GM19324 (cell line): ENCODE measurements around the gene CORO7.

Experiments used
- ATAC-seq: cut with Tn5 transposase; IDR thresholded peaks from one replicate; pipeline ENCODE4 v1.9.1; 2021; ENCODE audit warnings: mild to moderate bottlenecking, moderate library complexity; ENCODE audit not compliant: unreplicated experiment, low FRiP score

CORO7 gene

DNA sequence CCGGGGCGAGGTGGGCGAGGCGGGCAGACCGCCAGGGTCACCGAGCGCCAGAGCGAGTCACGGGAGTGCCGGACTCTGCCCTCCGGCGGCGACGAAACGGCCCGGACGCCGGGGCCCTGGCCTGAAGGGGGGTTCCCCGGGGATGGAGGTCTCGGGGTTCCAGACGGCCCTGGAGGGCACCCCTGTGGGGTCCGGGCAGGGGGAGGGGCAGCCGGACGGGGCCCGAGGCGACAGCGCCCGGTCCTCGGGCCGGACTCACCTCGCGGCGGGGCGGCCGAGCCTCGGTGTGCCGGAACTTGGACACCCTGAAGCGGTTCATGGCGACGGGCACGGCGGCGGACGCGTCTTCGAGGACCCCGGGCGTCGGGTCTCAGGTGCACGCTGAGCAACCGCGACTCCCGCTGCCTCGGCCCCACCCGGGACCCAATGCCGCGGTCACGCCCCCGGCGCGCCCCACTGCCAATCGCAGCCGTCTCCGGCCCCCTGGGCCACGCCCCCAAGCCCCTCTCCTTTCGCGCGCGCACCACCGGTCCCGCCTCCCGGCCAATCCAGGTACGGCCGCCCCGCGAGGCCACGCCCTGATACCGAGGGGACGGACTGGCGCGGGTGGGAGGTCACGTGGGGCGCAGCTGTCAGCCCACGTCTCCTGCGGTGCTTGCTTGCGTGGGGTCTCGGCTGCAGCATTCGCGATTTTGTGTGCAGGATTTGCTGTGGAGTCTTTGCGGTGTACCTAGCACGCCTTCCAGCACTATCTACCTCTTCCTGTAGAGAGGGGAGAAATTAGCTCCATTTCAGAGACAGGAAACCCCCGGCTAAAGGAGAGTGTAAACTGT lies at the start of gene CORO7:
CORO7 (minus strand) TSS at position 397 of the 833 bp plus-strand sequence; CDS start at position 319, 78 bp downstream.
- ATAC-seq = peak; percentile 86

DNA sequence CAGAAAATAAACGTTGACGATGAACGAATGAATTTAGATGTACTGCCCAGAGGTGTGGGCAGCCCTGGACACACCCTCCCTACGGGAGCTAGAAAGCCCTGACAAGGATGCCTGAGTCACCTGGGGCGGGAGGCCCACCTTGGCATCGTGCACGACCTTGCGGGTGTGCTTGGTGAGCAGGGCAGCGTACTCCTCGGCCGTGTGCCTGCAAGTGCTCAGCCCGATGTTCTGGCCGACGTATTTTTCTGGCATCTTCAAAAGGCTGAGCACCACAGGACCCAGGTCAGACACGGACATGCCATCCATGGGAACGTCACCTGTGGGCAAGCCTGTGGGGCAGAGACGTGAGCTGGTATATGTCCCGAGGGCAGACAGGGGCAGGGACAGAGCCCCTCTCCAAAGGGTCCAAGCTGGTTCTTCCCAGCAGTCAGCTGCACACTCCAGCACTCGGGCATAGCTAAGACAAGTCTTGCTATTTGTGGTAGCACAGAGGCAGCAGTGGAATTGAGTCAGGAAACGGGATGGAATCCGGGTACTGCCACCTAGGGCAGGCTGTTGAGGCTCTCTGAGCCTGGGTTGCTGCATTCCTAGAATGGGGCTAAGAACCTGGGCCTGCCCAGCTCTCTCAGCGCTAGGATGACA lies 47.2 kb upstream of the CORO7 start:
- ATAC-seq = no peak

DNA sequence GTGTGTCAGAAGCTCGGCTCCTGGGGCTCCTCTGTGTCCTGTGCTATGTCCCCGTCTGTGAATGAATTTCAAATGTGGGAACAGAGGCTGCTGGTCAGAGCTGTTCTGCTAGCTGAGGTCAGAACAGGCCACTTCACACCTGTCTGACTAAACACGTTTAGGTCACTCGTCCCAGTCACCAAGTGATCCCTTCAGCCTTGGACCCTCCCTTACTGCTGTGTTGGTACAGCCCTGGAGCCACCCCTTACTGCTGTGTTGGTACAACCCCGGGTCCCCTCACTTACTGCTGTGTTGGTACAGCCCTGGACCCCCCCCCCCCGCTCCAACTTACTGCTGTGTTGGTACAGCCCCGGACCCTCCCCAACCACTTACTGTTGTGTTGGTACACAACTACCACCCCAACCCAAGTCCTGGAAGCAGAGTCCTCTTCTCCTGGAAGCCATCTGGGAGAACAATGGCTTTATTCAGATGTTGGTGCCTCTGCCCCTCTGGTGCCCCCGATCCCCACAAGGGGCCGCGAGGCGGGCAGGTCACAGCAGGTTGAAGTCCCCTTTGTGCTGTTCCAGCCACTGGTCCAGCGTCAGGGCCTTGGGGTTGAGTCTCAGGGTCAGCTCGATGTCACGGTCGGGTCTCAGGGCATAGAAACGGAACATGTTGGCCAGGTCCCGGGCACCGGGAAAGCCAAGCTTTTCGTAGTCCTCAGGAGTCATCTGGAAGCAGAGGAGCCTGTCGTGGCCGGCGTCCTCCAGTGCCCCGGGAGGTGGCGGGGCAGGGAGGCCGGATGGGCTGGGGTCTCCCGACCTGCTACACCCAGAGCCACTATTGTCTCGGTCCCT lies 45.1 kb upstream of the CORO7 start:
- ATAC-seq = no peak

DNA sequence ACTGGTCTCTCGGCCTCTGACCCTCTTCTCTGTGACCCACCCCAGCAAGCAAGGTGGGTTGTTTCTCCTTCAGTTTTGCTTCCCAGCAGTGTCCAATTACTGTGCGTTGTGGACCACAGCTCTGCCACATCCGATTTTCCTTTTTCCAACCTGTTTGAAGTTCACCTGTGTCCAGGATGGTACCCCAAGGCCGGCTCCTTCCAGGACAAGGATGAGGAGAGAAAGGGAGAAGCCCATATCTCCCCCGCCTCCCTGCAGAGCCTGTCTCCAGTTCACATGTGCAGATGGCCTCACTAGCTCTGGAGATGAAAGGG lies 44.5 kb upstream of the CORO7 start:
- no peak for ATAC-seq

DNA sequence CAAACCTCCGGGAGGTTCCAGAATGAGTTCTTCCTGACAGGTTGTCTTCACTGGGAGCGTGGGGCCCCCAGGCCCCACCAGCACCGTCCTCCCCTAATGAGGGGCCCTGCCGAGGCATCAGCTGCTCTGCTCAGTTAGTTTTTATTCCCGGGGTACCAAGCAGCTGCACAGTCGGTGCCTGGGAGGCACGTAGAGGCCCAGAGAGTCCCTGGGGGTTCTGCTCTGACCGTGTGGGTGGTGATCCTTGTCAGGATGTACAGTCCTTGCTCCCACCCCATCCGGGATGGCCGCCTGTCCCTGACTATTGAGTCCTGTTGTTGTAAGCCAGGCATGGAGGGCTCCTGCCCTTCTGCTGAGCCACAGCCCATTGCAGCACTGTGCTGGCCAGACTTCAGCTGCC lies 39.6 kb upstream of the CORO7 start:
- no peak for ATAC-seq

DNA sequence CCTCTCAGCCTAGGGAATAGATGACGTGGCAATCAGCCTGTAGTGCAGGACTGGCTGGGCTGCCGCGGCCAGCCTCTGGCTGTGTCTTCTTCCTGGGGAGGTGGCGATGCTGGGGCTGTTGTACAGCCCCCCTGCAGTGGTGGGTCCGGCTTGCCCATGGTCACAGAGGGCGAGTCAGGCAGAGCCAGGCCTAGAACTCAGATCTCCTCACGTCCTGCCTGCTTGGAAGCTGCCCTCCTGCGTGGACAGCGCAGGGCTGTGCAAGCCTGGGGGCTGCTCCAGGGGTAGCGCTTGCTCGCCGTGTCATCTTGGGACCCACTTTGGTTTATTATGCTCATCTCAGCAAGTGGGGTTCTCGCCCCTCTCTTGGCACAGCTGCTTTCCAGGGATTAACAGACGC lies 38.7 kb upstream of the CORO7 start:
- no peak for ATAC-seq

DNA sequence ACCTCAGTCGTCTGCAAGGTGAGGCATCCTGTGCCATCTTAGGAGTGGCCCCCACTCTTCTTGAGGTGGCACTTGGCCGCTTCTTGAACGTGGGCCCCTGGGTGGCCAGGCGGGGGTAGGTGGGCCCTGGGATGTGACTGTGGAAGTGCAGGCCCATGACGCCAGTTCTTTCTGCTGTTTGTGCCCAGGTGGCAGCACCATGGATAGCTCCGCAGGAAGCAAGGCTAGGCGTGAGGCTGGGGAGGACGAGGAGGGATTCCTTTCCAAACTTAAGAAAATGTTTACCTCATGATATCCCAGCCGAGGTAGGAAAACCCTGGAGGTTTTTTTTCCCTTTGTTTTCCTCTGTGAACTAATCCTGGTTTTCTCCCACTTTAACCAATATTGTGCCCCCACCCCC lies 38.2 kb upstream of the CORO7 start:
- no peak for ATAC-seq

DNA sequence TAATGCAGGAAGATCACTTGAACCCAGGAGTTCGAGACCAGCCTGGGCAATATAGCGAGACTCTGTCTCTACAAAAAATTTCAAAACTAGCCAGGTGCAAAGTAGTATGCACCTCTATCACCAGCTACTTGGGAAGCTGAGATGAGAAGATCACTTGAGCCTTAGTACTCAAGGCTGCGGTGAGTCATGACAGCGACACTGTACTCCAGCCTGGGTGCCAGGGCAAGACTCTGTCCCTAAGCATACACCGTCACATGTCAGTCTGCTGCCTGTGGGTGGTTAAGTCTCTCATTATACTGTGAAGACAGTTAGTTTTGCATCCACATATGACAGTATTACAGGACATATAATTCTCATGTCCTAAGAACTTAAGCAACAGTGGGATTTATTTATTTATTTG lies 36.3 kb upstream of the CORO7 start:
- no peak for ATAC-seq

DNA sequence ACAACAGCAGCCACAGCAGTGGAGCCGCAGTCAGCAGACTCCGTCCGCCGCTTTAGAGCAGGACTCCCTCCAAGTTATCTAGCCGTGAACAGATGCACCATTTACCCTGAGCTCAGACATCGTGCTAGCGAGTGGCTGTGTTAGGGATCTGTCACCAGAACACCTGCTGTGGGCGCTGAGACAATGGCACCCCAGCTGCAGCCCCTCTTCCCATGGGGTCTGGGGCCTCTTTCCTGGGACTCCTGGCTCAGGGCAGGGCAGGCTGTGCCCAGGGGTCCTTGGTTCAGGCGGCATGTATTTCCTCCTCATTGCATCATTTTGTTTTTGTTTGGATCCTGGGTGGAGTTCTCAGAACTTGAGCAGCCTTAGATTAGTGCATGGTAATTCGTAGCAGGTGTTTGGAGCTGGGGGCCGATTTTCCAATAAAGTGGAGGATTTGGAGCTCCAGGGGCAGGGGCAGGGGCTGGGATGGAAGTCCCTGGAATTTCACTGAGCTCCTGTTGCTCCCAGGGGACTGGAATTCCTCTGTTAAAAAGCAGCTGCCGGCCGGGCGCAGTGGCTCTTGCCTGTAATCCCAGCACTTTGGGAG lies 34.6 kb upstream of the CORO7 start:
- ATAC-seq = no peak

DNA sequence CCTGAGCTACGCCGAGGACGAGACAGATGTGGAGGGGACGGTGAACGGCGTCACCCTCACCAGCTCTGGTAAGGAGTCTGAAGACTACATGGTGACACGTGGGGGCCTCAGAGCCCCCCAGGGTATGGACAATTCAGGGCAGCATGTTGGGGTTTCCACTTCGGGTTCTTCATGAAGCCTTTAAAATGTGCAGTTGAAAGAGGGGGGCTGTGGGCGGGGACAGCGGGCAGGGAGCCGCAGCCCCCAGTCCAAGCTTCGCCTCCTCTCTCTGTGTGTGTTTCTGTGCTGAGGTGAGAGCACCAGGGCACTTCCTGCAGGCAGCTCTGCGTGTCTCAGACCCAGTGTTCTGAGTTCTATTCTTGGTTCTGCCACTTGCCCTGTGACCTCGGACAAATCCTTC lies 34.0 kb upstream of the CORO7 start:
- ATAC-seq = no peak

DNA sequence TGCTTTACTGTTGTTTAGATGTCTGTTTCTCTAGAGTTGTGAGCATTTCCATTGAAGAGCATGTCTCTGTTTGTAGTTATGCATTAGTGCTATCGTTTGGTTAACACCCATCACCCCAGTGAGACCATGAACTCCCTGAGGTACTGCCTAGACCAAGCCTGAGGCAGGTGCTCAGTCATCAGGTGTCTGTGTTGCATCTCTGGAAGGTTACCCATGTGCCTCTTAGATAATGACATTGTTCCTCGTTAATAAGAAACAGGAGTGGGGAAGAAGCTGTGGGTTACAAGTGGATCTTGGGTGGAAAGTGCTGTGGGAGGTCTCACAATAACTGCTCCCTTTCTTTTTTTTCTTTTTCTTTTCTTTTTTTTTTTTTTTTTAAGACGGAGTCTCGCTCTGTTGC lies 27.6 kb upstream of the CORO7 start:
- ATAC-seq = no peak

DNA sequence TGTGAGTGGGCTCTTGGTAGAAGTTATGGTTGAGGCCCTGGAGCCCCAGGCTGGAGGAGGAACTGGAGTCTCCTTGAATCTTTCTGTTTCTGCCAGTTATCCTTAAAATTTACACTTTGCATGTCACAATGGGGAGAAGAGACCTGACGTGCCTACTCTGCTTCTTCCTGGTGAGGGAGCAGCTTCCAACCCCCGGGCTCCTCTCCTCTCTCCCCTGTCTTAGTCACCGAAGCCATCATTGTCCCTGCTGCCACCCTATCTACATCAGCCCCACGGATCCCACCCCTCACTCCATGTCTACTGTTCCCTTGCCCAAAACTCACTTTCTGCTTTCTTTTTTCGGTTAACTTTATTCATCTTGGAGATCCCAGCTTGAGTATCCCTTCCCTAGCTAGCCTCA lies 26.9 kb upstream of the CORO7 start:
- no peak for ATAC-seq

DNA sequence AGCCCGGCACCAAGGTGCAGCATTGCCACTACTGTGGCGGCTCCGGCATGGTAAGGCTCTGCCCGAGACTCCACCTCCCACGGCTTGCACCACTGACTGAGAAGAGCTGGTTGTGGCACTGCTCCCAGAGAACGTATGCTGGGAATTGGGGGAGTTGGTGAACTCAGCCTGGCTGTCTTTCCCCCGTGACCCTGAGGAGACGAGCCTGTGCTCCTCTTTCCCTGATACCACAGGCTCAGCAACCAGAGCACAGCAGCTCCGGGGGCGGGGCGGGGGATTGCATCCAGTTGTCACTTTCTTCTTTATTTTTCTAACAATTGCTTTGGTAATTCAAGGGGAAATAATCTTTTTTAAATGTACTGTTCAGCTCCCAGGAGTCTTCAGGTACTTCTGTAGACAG lies 26.0 kb upstream of the CORO7 start:
- ATAC-seq = no peak

DNA sequence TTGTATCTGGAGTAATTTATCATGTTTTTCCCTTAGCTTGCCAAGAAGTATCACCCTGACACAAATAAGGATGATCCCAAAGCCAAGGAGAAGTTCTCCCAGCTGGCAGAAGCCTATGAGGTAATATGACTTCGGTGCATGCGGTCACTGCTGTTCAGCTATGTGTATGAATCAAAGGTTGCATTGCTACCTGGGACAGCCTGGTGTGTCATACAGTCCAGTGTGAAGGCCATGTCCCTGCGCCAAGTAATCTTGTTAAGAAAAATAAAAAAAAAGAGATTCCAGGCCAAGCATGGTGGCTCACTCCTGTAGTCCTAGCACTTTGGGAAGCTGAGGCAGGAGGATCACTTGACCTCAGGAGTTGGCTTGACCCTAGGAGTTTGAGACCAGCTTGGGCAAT lies 21.0 kb upstream of the CORO7 start:
- ATAC-seq = no peak

DNA sequence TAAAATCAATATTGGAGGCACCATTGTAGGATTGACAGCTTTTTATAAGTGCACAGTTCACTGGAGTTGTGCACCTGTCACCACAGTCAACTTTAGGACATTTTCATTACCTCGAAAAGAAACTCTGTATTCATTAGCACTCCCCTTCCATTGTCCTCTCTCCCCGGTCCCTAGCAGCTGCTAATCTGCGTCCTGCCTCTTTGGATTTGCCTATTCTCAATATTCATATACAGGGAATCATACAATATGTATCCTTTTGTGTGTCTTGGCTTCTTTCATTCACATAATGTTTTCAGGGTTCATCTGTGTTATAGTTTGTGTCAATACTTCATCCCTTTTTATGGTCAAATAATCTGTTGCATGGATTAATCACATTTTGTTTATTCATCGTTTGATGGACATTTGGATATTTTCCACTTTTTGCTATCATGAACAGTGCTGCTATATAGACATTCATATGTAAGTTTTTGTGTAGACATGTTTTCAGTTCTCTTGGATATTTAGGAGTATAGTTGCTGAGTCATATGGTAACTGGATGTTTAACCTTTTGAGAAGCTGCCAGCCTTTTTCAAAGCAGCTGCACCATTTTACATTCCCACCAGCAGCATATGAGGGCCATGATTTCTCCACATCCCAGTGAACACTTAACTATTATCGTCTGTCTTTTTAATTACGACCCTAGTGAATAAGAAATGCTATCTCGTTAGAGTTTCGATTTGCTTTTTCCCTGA lies 19.1 kb upstream of the CORO7 start:
- ATAC-seq = no peak

DNA sequence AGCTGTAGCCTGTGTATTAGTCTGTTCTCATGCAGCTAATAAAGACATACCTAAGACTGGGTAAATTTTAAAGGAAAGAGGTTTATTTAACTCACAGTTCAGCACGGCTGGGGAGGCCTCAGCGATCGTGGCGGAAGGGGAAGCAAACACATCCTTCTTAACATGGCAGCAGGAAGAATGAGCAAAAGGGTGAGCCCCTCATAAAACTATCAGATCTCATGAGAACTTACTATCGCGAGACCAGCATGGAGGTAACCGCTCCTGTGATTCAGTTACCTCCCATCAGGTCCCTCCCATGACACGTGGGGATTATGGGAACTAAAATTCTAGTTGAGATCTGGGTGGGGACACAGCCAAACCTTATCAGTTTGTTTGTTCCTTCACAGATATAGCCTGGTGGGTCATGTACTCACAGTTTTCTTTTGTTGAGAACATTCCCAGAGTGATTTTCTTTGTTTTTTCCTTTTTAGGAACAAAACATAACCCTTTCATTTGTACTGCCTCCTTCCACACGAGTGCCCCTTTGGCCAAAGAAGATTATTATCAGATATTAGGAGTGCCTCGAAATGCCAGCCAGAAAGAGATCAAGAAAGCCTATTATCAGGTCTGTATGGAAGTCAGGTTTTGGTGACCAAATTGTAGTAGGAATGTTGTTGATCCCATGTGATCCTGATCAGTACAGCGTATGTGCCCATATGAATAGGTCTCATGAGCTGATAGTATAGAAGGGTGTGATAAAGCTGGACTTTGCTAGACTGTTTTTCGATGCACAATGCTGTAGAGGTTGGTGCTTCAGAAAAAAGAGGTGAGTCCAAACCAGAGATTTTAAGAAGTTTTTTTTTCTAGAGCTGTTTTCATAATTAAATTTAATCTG lies 17.8 kb upstream of the CORO7 start:
- ATAC-seq = no peak

DNA sequence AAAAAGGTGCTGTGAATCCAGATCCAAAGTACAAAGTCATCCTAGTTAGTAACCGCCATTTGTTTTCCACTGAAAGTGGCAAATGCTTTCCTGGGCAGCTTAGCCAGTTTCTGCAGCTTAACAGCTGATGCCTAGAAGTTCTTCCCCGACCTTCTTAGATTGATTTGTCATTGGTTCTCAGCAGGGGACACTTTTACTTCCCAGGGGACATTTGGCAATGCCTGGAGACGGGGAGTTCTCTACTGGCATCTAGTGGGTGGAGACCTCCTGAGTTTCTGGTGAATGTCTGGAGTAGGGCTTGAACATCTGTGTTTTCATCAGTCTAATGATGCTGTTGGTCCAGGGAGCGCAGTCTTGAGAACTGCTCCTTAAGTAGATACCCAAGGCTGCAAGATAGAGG lies 16.8 kb upstream of the CORO7 start:
- ATAC-seq = no peak

DNA sequence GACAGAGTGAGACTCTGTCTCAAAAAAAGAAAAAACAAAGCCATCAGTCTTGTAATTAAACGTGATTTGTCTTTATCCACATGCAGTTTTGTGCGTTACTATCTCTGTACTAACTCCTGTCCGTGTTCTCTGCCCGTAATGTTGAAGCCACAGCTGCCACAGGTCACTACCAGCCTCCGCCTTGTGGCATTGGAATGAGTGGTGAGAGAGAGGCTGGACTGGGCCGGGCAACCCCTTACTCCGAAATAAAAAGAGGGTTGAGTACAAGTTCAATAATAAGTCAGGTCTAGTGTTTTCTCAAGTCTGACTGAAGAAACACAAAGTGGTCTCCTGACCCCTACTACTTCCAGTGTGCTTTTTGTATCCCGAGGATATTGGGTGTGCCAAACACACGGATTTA lies 14.6 kb upstream of the CORO7 start:
- no peak for ATAC-seq

DNA sequence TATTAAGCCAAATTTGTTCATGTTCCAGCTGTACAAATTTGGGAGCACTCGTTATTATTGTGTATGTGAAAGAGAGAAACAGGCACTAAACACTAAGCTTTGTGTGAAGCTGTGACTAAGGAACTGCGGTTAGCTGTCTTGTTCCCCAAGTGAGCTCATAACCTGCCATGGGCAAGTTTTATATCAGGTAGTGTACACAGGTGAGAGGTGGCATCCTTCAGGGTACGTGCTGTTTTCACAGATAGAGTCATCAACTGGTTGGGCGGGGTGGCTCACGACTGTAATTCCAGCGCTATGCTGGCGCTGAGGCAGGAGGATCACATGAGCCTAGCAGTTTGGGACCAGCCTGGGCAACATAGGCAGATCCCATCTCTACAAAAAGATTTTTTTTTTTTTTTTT lies 12.1 kb upstream of the CORO7 start:
- ATAC-seq = no peak
